Activated B cell treated with CpG ODN at 0.5 μM for 24 hours (primary cell): ENCODE results near the gene SPATA46. TPM values are rescaled to one million over a fixed set of nuclear protein-coding genes. Genes with fewer than 3 reads are reported as not detected.

Source experiments
- ATAC-seq: fragments of 200-7000 bp; cut with Tn5 transposase; one replicate; pipeline ENCODE4 v1.10.0; 2021; ENCODE audit warnings: low read depth, mild to moderate bottlenecking, moderate library complexity
- CTCF ChIA-PET: fragments of 350-600 bp; sonication (Branson Sonifier 250); formaldehyde crosslinking; loops from one replicate; lab custom pipeline; 2021; ENCODE audit warnings: antibody characterized with exemption; lab: Charles Lee
- POLR2A ChIA-PET: fragments of 350-600 bp; sonication (Branson Sonifier 250); formaldehyde crosslinking; loops from one replicate; lab custom pipeline; 2021; ENCODE audit warnings: antibody characterized with exemption; lab: Charles Lee
- DNase-seq: peaks from one replicate; pipeline ENCODE4 v3.0.0; 2022
- H3K27ac Mint-ChIP-seq: one replicate; pipeline ENCODE4 v1.8.0; 2020; ENCODE audit warnings: mixed read lengths
- H3K27me3 Mint-ChIP-seq: one replicate; pipeline ENCODE4 v1.8.0; 2021; ENCODE audit warnings: mixed read lengths
- H3K36me3 Mint-ChIP-seq: one replicate; pipeline ENCODE4 v1.8.0; 2021; ENCODE audit warnings: low read depth, mixed read lengths
- H3K4me1 Mint-ChIP-seq: one replicate; pipeline ENCODE4 v1.8.0; 2021; ENCODE audit warnings: mixed read lengths
- H3K4me3 Mint-ChIP-seq: one replicate; pipeline ENCODE4 v1.8.0; 2020; ENCODE audit warnings: mild to moderate bottlenecking, mixed read lengths
- H3K9me3 Mint-ChIP-seq: one replicate; pipeline ENCODE4 v1.8.0; 2020; ENCODE audit warnings: mixed read lengths
- intact Hi-C: fragments of 100-400 bp; cut with micrococcal nuclease; formaldehyde crosslinking; loops from one replicate; pipeline ENCODE4 v1.15.1; 2024
- total RNA-seq: library from RNA; stranded (reverse); gene quantifications from 2 replicates; pipeline ENCODE4 v1.2.3, GENCODE V29; 2022
- TF ChIP-seq, protein P1 (sequence below): fragments of 200-600 bp; IDR thresholded peaks from one replicate; pipeline ENCODE4 v1.8.0; 2022; ENCODE audit warnings: antibody characterized with exemption, mild to moderate bottlenecking

Gene SPATA46
- total RNA-seq, 1 donor from 2014 or later = not detected

DNA sequence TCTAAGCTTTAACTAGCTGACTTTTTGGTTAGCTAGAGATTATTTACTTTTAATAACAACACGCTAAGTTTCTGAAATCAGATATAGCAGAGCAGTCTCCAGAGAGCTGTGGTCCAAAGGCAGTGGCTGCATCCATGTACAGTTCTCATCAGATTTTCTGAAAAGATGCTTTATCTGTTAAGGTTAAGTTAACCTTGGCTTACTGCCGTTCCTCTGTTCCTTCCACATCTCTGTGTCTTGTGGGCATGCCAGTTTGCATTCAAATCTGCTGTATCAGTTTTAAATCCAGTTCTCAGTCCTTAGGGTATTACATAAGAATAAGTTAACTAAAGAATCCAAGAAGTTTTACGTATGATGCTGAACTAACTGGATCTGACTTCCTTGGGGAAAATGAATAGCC lies 46.8 kb downstream of the SPATA46 start:
- DNase-seq (no peak), ATAC-seq (no peak)
- Mint-ChIP-seq H3K4me1 (no peaks in the 10 kb centered on the region), H3K27ac (no peak overlapping the region), H3K4me3 (no peak overlapping the region), H3K27me3 (peaks cover 3% of the 10 kb centered on the region), H3K36me3 (no peaks in the 10 kb centered on the region), H3K9me3 (no peaks in the 10 kb centered on the region)
- POLR2A ChIA-PET = no interaction called here
- TF ChIP-seq, protein P1, sequence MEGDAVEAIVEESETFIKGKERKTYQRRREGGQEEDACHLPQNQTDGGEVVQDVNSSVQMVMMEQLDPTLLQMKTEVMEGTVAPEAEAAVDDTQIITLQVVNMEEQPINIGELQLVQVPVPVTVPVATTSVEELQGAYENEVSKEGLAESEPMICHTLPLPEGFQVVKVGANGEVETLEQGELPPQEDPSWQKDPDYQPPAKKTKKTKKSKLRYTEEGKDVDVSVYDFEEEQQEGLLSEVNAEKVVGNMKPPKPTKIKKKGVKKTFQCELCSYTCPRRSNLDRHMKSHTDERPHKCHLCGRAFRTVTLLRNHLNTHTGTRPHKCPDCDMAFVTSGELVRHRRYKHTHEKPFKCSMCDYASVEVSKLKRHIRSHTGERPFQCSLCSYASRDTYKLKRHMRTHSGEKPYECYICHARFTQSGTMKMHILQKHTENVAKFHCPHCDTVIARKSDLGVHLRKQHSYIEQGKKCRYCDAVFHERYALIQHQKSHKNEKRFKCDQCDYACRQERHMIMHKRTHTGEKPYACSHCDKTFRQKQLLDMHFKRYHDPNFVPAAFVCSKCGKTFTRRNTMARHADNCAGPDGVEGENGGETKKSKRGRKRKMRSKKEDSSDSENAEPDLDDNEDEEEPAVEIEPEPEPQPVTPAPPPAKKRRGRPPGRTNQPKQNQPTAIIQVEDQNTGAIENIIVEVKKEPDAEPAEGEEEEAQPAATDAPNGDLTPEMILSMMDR = no peak
- intact Hi-C loops = no loop called here
- CTCF ChIA-PET = no interaction called here

DNA sequence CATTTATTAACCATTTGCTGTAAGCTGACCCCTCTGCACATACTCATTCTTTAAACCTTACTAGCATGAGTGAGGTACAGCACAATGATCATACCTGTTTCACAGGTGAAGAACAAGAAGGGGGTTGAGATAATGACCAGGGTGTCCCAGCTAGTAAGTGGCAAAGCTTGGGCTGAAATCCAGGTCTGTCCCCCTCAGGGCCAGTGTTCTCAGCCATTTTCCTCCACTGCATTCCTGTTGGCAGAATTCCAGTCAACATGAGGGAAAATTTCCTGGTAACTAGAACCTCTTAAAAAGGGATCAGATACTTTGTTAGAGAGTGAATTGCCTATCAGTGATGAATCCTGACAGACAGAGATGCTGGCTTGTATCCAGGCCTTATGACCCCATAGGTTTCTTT lies 48.1 kb downstream of the SPATA46 start:
- CTCF ChIA-PET = no interaction called here
- no peak for DNase-seq
- no peak overlapping the region for H3K4me3 Mint-ChIP-seq
- no peaks in the 10 kb centered on the region for H3K36me3 Mint-ChIP-seq
- no peaks in the 10 kb centered on the region for H3K9me3 Mint-ChIP-seq
- H3K27me3 Mint-ChIP-seq = peaks cover 5% of the 10 kb centered on the region
- H3K27ac Mint-ChIP-seq = no peak overlapping the region
- intact Hi-C loops = no loop called here
- H3K4me1 Mint-ChIP-seq = no peaks in the 10 kb centered on the region
- POLR2A ChIA-PET = no interaction called here
- TF ChIP-seq, protein P1 = no peak
- no peak for ATAC-seq

DNA sequence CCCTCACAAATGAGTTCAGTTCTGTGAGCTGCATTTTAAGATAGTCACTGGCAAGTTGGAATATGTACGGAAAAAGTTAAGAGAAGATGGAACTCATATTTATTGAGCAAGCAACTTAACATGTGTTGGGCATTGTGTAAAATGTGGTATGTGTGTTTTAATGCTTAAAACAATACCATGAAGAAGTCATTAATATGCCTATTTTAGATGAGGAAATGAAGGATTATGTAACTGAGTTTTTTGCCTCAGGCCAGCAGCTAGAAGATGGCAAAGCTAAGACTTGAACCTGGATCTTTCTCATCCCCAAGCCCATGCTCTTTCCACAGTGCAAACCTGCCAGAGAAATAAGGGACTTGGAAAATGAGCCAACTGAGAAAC lies 48.9 kb downstream of the SPATA46 start:
- H3K36me3 Mint-ChIP-seq = no peaks in the 10 kb centered on the region
- no peaks in the 10 kb centered on the region for H3K4me1 Mint-ChIP-seq
- DNase-seq (no peak), ATAC-seq (no peak)
- TF ChIP-seq, protein P1 = no peak
- peaks cover 5% of the 10 kb centered on the region for H3K27me3 Mint-ChIP-seq
- intact Hi-C loops = no loop called here
- CTCF ChIA-PET = no interaction called here
- POLR2A ChIA-PET = no interaction called here
- H3K27ac Mint-ChIP-seq = no peak overlapping the region
- H3K9me3 Mint-ChIP-seq = no peaks in the 10 kb centered on the region
- H3K4me3 Mint-ChIP-seq = no peak overlapping the region

DNA sequence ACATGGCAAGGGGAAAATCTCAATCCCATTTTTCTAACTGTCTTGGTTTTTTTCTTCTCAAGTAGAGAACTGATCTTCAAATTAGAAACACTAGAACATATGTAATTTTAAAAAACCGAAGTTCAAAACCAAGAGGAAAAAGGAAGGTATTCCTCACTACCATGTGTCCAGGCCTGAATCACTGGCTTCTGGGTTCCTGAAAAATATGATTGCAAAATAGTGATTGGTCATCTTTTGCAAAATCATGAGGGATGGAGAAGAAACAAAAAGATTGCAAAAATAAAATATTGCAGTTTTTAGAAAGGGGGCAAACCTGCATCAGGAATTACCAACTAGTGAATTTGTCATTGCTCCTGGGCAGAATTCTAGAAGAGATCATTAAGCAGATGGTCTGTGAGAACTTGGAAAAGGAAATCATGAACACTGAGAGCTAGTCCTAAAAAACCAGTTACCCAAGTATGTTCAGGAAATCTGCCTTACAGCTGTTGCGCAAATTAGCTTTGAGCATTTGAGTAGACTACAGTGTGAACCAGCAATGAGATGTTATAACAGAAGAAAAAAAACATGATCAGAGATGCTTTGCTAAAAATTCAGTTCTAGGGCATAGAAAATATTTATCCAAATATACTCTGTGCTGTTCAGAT lies 49.4 kb downstream of the SPATA46 start:
- DNase-seq = no peak
- Mint-ChIP-seq H3K27me3 (peaks cover 6% of the 10 kb centered on the region), H3K27ac (no peak overlapping the region), H3K4me1 (no peaks in the 10 kb centered on the region), H3K36me3 (no peaks in the 10 kb centered on the region), H3K4me3 (no peak overlapping the region), H3K9me3 (no peaks in the 10 kb centered on the region)
- TF ChIP-seq, protein P1 = no peak
- ChIA-PET CTCF (no interaction called here), POLR2A (no interaction called here)
- ATAC-seq = no peak
- intact Hi-C loops = no loop called here

DNA sequence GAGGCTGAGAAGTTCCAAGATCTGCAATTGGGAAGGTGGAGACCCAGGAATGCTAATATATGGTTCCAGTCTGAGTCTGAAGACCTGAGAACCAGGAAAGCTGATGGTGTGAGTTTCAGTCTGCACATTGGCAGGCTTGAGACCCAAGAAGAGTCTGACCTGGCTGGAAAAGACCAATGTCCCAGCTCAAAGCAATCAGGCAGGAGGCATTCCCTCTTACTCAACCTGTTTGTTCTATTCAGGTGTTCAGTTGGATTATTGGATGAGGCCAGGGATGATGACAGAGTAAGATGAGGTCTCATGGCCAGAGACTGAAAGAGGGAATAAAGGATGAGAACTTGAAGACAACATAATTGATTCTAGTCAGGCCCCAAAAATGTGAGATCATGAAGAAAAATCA lies 50.1 kb downstream of the SPATA46 start:
- ChIA-PET CTCF (no interaction called here), POLR2A (no interaction called here)
- Mint-ChIP-seq H3K4me1 (no peaks in the 10 kb centered on the region), H3K27me3 (peaks cover 7% of the 10 kb centered on the region), H3K9me3 (no peaks in the 10 kb centered on the region), H3K4me3 (no peak overlapping the region), H3K36me3 (no peaks in the 10 kb centered on the region), H3K27ac (no peak overlapping the region)
- TF ChIP-seq, protein P1 = no peak
- intact Hi-C loops = no loop called here
- ATAC-seq (no peak), DNase-seq (no peak)
